Central memory CD4-positive, alpha-beta T cell (primary cell): ENCODE data around the gene CHKA.
A peak's percentile ranks its signal among the peaks of the same experiment; 100 is the strongest.
"Not testable (repeated sequence)": the region's sequence is repeated elsewhere in the genome, so short reads cannot be mapped to it uniquely, and the experiment has no call there.

Source experiments
- DNase-seq: peaks from one replicate; pipeline ENCODE4 v3.0.0; 2022

Gene CHKA

DNA sequence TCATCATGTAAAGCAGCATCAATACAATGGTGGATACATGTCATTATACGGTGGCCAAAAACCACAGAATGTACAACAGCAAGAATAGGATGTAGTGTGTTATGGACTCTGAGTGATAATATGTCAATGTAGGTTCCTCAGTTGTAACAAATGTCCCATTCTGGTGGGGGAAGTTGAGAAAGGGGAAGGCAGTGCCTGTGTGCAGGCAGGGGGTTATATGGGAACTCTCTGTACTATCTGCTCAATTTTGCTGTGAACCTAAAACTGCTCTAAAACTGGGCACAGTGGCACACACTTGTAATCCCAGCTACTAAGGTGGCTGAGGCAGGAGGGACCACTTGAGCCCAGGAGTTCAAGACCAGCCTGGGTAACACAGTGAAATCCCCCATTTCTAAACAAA lies 5.9 kb downstream of the CHKA start:
- DNase-seq = no peak

DNA sequence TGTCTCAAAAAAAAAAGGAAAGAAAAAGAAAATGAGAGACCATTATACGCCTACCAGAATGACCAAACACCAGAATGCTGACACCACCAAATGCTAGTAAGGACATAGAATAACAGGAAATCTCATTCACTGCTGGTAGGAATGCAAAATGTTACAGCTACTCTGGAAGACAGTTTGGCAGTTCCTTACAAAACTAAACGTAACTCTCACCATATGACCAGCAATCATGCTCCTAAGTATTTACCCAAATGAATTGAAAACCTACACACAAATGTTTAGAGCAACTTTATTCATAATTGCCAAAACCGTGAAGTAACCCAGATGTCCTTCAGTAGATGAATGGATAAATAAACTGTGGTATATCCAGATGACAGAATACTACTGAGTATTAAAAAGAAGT lies 7.2 kb downstream of the CHKA start:
- DNase-seq = no peak

- no peak for DNase-seq
These were observed 13.5 kb downstream of the CHKA start for GRCh38 chr11:68107689-68108088.

GRCh38 chr11:68106165-68106940 lies 14.8 kb downstream of the CHKA start:
- no peak for DNase-seq

DNA sequence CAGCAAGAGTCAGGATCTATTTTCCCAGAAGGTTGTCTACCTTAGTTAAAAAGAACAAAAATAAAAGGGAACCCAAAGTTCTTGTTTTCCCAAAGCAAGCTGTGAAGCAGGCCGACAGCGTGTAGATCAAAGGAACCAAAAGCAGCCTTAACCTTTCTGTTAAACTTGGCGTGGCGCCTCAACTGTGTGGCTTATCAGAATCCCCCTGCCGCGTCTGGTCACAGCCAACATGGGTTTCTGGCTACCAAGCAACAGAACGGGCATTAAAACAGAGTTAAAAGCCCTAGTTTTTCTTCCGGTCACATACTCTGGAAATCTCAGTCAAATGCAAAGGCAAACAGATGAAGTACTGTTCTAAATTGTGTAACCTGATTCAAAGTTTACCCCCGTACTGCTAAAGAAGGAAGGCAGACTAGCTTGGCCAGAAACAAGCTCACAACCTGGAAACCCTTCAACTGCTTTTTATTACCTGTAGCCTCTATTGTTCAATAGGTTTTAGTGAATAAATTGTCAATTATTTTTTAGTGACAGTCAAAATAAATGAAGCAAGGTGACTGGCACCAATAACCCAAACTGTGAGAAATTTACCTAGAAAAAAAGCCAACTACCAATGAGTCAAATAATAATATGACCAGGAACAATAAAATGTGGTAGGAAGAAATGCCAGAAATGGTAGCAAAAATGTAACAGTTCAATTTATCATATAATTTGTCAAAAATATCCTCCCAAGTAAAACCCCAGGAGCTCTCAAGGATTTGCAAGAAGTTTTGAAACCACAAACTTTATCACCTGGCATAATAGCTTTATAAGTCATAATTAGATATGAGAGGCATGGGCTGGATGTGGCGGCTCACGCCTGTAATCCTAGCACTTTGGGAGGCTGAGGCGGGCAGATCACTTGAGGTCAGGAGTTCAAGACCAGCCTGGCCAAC lies 21.4 kb downstream of the CHKA start:
- peak; percentile 12 for DNase-seq

- DNase-seq = no peak
These were observed 22.1 kb downstream of the CHKA start for GRCh38 chr11:68099057-68099456.

- DNase-seq = no peak
These were observed 24.2 kb downstream of the CHKA start for GRCh38 chr11:68096962-68097361.

GRCh38 chr11:68093565-68093964 lies 27.6 kb downstream of the CHKA start:
- DNase-seq = no peak

DNA sequence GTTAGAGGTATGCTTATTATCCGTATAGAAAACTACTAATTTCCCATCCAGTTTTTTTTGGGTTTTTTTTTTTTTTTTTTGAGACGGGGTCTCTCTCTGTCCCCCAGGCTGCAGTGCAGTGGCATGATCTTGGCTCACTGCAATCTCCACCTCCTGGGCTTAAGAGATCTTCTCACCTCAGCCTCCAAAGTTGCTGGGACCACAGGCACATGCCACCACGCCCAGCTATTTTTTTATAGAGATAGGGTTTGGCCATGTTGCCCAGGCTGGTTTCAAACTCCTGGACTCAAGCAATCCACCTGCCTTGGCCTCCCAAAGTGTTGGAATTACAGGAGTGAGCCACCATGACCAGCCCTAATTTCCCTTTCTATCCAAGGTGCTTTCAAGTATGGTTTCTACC lies 28.2 kb downstream of the CHKA start:
- not testable (repeated sequence) for DNase-seq

- DNase-seq = no peak
These were observed 28.8 kb downstream of the CHKA start for GRCh38 chr11:68092411-68092810.

- no peak for DNase-seq
These were observed 30.5 kb downstream of the CHKA start for GRCh38 chr11:68090706-68091105.

DNA sequence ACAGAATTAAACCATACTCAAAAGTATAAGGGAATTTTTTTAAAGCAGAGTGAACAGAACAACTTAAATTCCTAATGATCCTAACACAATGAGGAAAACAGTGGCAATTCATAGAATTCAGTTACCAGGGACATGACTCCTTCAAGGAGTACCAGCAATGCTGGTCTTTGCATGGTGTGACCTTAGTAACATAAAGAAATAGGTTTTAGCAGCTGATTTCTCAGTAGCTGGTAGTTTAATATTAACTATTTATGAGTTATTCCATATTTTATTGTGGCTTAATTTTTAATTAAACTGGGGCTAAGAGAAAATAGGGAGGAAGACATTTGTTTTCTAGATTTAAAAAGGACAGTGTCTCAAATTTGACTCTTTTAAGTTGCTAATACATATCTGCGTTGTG lies 30.9 kb downstream of the CHKA start:
- DNase-seq = no peak

DNA sequence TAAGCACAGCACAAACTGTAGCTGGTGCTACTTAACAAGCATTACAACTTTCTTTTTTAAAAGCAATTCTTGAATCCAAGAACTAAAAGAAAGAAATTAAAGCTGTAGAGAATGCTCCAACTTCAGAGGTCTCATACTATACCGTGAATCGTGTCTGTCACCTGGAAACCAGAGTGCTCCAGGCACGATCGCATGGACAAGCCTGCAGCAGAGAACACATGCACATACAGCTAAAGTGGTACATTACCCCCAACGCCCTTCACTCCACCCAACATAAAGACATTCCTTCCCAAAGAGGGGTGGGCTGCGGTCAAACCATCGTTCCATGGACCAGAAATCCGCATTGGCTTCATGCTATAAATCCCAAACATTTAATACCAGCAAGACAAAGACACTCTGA lies 31.5 kb downstream of the CHKA start:
- no peak for DNase-seq

- DNase-seq = no peak
These were observed 37.7 kb downstream of the CHKA start for GRCh38 chr11:68083517-68083916.

DNA sequence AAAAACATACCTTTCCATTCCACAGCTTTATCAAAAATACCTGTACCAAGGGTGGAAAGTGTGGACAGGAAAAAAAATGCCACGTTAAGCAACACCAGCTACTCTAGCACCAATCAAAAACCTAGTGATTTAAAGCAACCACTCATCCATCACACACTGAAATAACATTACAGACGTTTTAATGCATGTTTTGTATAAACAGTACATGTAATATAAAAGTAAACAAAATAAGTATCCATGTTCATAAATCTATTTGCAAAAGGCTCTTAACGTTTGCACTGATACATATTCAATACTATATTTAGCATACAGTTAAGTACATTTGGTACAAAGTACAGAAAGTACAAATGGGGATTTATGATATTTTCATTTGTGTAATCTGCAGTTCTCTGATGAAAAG lies 38.7 kb downstream of the CHKA start:
- no peak for DNase-seq

DNA sequence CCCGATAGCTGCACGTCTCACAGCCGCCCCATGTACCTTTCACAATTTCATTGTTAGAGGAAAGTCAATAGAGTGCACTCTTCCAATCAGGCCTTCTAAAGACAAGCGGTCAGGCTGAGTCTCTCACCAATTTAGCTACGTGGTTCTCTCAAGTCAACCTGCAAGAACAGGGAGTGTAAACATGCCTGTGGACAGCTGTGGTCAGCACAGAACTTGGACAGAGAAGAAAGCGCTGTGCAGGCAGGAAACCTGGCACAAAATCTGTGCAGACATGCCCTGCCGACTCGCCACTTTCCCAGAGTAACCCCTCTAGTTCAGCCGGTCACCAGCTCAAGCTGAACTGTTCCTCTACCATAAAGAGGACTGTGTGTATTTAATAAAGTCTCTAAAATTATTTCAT lies 39.5 kb downstream of the CHKA start:
- DNase-seq = no peak

GRCh38 chr11:68080860-68081259 lies 40.3 kb downstream of the CHKA start:
- no peak for DNase-seq

DNA sequence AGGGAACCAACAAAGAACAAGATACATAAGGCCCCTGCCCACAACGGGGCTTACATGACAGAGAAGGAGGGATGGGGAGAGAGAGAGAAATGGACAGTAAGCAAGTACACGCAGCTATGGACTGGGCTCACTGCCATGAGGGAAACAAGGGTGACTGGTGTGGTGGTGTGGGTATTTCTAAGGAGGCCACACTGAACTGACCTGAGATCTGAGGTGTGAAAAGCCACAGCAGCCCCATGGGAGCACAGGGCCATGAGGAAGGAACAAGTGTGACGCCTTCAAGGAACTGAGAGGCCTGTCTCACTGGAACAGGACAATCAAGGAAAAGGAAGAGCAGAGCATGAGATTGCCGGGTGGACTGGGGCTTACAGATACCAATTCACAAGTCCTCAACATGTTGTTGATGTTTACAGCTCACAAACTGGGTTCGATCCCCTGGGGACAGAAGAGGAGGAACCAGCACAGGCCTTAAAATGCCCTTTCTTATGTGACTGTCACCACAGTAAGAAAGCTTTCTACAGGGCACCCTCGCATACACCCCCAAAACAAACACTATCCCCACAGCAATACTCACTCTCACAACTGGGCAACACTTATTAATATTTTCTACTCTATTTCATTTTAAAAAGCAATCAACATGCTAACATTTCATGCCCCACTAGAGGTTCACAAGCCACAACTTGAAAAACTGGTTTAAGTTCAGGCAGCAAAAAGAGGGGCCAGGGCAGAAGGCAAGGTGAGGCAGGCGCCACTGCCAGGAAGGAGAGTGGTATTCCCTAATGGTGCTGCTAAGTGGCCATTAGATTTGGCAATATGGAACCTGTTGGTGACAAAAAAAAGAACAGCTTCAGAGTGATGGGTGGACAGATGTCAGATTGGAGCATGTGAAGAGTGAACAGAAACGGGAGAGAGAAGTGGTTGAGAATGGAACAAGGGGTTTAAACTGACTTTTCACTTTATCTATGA lies 43.3 kb downstream of the CHKA start:
- DNase-seq = no peak

DNA sequence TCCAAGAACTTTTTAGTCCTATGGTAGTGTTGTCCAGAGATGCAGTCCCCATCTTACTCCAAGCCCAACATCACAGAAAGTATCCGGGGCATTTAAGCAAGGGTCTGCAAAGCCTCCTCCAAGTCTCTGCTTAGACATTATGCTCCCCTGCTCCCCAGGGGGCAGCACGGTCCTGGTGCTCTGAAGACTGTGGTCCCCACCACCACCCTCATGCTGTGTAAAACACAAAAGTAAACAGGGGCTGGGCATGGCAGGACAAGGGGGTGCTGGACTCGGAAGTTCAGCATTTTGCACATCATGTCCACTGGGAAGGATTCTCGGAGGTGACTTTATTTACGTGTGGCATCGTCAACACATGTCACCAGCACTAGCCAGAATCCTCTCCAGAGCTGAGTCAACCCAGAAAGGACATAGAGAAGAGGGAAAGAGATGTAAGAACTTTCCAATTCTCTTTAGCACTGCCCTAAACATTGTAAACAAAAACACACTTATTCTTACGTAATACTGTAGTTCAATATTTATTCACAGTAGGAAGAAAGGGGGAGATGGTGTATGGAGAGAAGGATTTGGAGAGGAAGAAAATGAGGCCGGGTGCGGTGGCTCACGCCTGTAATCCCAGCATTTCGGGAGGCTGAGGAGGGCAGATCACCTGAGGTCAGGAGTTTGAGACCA lies 44.7 kb downstream of the CHKA start:
- no peak for DNase-seq

DNA sequence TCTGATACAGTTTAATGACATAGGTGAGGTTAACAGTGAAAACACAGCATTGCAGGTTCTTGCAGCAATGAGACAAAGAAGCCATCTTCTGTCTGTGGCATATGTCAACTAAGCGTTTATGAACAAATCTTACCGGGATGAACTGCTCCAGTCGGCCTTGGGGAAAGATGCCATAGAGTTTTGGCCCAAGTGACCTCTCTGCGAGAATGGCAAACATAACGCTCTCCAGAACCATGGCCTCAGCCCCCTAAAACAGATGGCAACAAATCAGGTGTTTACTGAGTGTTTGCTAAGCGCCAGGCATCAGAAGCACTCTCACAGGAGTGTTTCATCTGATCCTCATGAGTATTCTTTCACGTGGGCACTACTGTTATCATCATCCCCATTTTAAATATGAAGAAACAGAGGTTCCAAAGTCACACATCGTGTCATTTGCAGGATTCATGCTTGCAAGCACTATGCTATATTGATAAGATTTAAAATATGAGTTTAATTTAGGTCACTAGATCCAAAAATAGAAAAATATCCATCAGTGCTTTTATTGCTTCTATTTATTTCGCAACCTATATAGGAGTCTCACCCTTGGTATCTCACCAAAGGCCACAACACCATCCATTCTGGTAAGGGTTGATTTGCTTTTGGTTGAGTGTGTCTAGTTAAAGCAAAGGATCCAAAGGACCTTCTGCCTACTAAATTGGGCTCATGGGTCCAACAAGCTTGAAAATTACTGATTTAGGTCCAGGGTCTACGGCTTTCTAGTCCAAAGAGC lies 46.4 kb downstream of the CHKA start:
- no peak for DNase-seq

DNA sequence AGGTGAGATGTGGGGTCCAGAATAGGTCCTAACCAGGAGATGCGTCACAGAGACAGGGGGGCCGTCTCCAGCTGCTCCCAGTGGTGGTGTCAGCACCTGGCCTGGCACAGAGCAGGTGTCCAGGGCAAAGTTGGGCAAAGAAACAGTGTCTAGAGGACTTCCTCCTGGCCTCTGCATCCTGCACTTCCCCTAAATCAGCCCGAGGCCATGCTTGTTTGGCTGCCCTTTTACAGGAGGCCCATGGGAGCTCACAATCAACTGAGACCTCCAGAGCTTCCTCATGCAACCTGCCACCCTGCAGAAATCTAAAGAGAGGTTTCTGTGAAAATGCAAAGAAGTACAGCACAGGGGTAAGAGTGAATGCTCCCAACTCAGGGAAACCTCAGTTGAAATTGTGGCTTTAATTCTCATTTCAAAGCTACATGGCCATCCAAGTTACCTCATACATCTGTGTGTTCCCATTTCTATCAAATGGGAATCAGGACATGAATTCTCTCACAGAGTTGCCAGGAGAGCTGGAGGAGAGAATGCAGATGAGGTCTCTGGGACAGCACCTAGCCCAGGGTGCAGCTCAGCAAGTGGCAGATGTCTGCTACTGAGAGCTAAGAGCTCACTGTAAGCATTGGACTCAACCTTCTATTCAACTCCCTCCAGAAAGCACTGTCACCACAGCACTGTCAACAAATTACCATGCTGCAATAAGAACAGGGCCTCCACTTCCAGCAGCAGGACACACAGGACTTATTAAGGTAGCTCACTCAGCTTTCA lies 49.7 kb downstream of the CHKA start:
- no peak for DNase-seq
